IMR-90 (cell line): ENCODE measurements around the gene FAM13B.

Experiments
- CEBPB ChIP-seq: IDR thresholded peaks from 2 replicates; pipeline ENCODE4 v1.6.1; 2012; ENCODE audit warnings: low read depth, low read length, improper control_type of control experiment
- FOS ChIP-seq: fragments of 150-350 bp; IDR thresholded peaks from 2 replicates; pipeline ENCODE4 v1.6.1; 2016; ENCODE audit warnings: low read depth, low read length
- MAZ ChIP-seq: IDR thresholded peaks from 2 replicates; pipeline ENCODE4 v1.6.1; 2012; ENCODE audit warnings: low read depth, mild to moderate bottlenecking, low read length, improper control_type of control experiment, moderate library complexity, borderline replicate concordance
- RAD21 ChIP-seq: IDR thresholded peaks from 2 replicates; pipeline ENCODE4 v1.6.1; 2012; ENCODE audit warnings: low read length, improper control_type of control experiment
- RCOR1 ChIP-seq: IDR thresholded peaks from 2 replicates; pipeline ENCODE4 v1.6.1; 2012; ENCODE audit warnings: mild to moderate bottlenecking, low read length, improper control_type of control experiment; ENCODE audit not compliant: insufficient replicate concordance
- RFX5 ChIP-seq: IDR thresholded peaks from 2 replicates; pipeline ENCODE4 v1.8.0; 2012; ENCODE audit warnings: low read depth, mild to moderate bottlenecking, low read length, moderate library complexity
- TF ChIP-seq, protein P1 (sequence below): fragments of 150-350 bp; IDR thresholded peaks from 2 replicates; pipeline ENCODE4 v1.6.1; 2017; ENCODE audit warnings: mild to moderate bottlenecking, antibody characterized with exemption, low read length, low read depth
- TF ChIP-seq, protein P2 (sequence below): conservative IDR thresholded peaks from 2 replicates; pipeline ENCODE4 v1.5.1; 2012; ENCODE audit warnings: mild to moderate bottlenecking, low read depth, low read length, improper control_type of control experiment

DNA sequence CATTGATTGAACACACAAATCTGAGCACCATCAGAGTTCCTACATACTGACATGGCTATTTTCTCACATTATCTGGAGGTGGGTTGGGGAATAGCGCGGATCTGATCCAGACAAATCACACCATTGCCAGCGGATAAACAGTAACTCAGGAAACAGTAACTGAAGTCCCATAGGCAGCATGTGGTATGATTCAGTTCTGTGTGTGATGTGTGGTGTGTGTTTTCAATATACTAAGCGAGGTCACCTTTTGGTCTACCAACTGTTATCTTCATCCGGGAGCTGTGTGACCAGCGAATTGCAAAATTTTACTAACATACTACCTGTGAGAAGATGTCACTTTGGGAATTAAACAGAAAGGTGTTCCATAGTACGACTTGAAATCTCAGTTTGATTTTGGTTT lies 93.5 kb downstream of the FAM13B start:
- TF ChIP-seq, protein P1, sequence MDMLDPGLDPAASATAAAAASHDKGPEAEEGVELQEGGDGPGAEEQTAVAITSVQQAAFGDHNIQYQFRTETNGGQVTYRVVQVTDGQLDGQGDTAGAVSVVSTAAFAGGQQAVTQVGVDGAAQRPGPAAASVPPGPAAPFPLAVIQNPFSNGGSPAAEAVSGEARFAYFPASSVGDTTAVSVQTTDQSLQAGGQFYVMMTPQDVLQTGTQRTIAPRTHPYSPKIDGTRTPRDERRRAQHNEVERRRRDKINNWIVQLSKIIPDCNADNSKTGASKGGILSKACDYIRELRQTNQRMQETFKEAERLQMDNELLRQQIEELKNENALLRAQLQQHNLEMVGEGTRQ: no peak
- no peak for TF ChIP-seq FOS
- TF ChIP-seq RCOR1: no peak
- TF ChIP-seq, protein P2, sequence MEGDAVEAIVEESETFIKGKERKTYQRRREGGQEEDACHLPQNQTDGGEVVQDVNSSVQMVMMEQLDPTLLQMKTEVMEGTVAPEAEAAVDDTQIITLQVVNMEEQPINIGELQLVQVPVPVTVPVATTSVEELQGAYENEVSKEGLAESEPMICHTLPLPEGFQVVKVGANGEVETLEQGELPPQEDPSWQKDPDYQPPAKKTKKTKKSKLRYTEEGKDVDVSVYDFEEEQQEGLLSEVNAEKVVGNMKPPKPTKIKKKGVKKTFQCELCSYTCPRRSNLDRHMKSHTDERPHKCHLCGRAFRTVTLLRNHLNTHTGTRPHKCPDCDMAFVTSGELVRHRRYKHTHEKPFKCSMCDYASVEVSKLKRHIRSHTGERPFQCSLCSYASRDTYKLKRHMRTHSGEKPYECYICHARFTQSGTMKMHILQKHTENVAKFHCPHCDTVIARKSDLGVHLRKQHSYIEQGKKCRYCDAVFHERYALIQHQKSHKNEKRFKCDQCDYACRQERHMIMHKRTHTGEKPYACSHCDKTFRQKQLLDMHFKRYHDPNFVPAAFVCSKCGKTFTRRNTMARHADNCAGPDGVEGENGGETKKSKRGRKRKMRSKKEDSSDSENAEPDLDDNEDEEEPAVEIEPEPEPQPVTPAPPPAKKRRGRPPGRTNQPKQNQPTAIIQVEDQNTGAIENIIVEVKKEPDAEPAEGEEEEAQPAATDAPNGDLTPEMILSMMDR: no peak
- TF ChIP-seq RFX5: no peak
- TF ChIP-seq RAD21: no peak
- TF ChIP-seq MAZ: no peak
- TF ChIP-seq CEBPB: no peak
